ENCODE results near the gene FGD4. TPM values are rescaled to one million over a fixed set of nuclear protein-coding genes. Genes with fewer than 3 reads are reported as not detected.
"Not testable (repeated sequence)": the region's sequence is repeated elsewhere in the genome, so short reads cannot be mapped to it uniquely, and the experiment has no call there.

The FGD4 gene
- polyA plus RNA-seq, 1 donor: 19.2 TPM

DNA sequence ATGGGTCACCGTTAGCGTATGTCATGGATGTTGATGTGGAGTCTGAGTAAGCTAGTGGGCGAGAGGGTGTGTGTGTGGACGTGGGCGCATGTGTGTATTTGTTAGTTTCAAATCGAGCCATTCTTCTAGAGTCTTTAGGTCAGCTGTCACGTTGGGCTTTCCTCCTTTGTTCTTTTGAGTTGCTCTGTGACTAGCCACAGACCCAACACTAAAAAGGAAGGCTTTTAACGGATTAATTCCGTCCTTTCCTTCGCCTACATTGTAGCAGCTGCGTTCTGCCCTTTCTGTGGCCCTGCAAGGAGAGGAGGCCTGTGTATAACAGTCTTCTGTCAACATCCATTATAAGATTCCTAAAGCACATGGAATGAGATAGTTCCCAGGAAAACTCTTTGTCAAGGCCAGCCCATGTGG is 162.6 kb downstream of the FGD4 start:
- DNase-seq: no peak

DNA sequence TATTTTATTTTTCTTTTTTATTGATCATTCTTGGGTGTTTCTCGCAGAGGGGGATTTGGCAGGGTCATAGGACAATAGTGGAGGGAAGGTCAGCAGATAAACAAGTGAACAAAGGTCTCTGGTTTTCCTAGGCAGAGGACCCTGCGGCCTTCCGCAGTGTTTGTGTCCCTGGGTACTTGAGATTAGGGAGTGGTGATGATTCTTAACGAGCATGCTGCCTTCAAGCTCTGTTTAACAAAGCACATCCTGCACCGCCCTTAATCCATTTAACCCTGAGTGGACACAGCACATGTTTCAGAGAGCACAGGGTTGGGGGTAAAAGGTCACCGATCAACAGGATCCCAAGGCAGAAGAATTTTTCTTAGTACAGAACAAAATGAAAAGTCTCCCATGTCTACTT is 163.1 kb downstream of the FGD4 start:
- DNase-seq: not testable (repeated sequence)

DNA sequence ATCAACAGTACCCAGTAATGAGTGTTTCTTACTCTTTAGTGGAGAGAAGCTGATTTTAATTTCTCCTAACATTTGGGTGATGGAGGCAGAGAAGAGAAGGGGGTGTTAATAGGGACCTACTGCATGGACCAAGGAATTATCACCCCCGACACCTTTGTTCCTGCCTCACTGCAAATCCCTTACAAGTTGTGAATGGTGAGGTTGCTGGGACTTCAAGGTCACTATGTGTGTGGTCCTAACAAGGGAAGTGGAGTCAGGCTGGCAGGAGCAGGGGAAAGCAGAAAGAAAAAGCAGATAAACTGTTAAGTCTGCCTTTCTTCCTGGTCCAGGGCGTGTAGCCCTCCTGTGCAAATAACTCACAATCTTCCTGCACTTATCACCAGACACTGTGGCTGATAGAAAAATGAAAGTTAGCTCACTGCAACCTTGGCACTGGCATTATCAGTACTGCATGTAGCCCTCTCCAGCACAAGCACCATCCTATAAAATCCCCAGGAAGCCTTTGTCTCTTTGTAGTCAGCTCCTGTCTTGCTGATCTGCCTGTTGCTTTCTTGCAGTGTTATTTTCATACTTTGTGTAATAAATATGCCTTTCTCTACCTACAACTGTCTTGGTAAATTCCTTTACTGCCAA is 167.4 kb downstream of the FGD4 start:
- DNase-seq: no peak

- DNase-seq: no peak
Observed at GRCh38 chr12:32567296-32567674, 167.9 kb downstream of the FGD4 start.

DNA sequence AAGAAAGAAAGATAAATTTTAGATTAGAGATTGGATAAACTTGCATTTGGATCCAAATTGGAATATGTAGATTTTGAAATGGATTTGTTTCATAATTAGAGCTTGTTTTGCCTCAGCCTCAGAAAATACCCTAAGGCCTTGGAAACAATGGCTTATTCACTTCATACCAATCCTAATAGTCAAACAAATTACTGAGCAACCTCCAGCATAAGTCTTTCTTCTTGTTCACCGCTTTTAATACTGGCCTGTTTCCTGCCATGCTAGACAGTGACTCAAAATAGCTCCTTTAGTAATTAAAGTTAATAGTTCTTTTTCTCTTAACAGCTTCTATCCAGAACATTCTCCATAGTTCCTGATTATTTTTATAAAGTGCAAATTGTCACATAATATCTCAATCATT is 168.9 kb downstream of the FGD4 start:
- no peak for DNase-seq

GRCh38 chr12:32569259-32569658 is 169.9 kb downstream of the FGD4 start:
- no peak for DNase-seq

- no peak for DNase-seq
Observed at GRCh38 chr12:32574585-32574984, 175.2 kb downstream of the FGD4 start.

DNA sequence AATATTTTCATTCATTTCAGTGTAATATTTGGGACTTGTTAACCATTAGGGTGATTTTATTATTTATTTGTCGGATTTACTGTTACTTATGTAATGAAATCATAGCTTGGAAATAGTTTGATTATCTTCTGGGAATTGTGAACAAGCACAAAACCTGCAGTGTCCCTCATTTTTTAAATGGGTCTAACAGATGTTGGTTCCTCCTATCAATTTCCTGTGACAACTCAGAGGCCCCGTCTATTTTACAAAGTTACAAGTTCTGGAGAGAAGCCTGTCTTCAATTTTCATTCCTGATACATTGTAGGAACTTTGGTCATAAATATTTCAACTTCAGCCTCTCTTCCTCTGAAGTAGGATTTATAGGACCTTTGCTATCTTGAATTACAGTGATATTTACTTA is 178.0 kb downstream of the FGD4 start:
- DNase-seq: no peak

DNA sequence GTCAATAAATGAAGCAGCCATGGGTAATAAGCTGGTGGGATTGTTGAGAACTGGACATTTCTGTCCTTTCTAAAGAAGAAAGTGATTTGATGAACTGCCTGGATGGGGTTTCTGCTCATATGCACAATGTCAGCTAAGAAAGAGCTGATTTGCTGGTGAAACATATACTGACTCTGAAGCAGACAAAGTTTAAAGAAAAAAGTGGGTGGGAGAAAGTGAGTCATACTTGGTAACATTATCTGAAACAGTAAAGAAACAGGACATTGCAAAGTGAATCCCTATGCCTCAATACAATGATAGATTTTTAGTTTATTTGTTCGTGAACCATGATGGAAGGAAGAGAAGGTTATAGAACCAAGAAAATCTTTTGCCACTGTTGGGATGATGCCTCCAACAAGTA is 184.2 kb downstream of the FGD4 start:
- DNase-seq: no peak

GRCh38 chr12:32585680-32586079 is 186.3 kb downstream of the FGD4 start:
- DNase-seq: no peak

DNA sequence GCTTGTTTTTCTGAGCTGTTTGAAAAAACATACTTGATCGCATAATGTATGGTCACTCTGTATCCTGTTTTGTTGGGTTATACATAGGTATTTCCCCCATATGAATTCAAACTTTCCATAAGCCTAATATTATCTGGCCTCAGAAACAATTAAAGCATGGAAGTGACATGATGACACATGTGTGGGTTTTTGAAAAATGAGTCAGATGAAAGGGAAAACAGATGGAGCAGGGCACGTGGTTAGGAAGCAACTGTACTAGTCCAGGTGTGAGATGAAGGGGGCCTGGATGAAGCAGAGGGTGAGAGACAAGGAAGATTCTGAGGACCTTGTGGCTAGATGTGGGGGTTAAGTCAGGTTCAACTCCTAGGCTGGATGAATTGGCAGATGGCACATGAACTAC is 187.0 kb downstream of the FGD4 start:
- no peak for DNase-seq

- DNase-seq: no peak
Observed at GRCh38 chr12:32587581-32588495, 188.5 kb downstream of the FGD4 start.

DNA sequence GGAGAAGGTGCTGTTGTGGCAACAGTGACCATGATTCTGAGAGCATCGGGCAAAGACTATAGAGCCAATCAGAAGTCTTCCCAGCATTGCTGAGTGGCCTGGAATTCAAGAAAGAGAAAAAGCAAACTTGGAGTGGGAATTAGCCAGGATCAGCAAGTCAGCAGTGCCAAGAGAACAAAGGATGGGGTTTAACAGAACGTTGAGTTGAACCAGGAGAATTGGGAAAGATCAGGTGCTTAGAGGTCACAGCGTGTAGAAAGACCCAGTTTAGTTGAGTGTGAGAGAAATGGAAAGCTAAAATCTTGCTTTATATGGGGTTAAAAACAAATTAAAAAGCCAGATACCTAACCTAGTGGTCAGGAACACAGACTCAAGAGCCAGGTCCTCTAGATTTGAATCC is 189.2 kb downstream of the FGD4 start:
- DNase-seq: no peak

- DNase-seq: no peak
Observed at GRCh38 chr12:32589165-32589865, 190.0 kb downstream of the FGD4 start.

DNA sequence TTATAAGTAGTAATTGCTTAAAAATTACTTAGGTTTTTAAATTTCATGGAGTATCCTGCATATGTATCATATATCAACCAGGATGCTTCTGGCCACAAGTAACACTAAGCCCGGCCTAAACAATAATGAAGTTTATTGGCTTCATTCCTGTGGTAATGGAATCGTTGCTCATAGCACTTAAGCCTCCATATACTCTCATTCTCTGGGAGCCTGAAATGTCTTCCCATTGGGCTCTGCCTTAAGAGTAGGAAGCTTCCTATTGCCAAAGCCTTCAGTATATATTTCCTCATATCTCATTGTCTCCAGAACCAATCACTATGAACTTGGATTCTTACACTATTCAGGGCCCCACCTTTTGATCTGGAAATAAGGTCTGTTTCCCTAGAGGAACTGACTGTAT is 195.9 kb downstream of the FGD4 start:
- no peak for DNase-seq

DNA sequence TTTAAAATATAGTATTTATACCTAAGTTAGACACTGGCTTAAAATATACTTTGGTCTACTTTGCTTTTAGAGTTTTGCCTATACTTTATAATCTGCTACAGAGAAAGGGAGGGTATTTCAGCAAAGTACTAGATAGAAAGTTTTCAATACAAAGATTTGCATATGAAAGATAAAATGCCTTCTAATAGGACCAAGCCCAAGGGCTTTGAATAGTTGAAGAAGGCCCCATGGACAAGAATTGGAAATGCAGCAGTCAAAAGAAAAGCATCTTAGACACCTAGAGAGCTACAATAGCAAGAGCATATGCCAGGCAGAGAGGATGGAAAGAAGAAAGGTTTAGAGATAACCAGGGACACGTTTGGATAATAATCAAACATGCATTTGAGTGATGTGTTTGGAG is 196.7 kb downstream of the FGD4 start:
- no peak for DNase-seq

DNA sequence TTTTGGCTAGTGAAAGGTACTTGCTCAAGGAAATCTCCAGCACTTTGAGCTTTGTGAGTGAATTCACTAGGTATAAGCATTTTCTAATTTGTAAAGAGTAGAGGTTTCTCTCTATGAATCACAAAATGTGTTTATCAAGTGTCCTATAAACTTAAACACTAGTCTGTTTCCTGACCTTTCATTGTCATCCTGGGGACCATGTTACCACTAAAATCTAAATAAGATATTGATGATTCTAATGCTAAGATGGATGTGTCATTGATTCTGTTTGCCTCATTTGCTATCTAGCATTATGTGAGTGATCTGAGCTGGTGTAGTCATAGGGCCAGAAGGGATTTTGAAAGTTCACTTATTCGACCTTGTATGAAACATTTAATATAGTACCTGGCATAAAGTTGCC is 199.3 kb downstream of the FGD4 start:
- DNase-seq: no peak

GRCh38 chr12:32600681-32601080 is 201.3 kb downstream of the FGD4 start:
- no peak for DNase-seq

GRCh38 chr12:32603071-32603470 is 203.7 kb downstream of the FGD4 start:
- no peak for DNase-seq

DNA sequence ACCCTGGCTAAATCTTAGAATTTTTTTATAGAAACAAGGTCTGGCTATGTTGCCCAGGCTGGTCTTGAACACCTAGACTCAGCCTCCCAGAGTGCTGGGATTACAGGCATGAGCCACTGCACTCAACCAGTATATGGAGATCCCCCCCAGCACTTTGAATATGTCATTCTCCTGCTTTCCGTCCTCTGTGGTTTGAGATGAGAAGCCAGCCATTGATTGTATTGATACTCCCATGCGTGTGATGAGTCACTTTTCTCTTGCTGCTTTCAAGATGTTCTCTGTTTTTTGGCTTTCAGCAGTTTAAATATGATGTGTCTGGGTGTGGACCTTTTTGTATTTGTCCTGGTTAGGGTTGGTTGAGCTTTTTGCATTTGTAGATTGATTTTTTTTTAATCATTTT is 204.5 kb downstream of the FGD4 start:
- DNase-seq: no peak

DNA sequence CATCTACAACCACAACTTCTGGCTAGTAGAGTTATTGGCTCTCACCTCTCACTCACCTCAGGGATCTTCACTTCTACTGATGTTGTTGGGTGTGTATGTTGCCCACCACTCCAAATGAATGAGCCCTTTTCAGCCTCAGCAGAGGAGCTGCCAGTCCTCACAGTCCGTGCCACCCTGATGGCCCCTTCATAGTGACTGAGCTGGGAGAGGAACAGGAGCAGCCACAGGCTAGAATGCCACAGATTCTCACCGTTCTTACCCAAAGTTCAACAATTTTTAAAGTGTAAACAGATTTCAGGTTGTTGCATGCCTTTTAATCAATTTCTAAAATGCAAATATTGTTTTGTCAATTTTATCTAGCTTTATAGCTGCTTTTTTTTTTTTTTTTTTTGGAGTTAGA is 205.2 kb downstream of the FGD4 start:
- DNase-seq: no peak

DNA sequence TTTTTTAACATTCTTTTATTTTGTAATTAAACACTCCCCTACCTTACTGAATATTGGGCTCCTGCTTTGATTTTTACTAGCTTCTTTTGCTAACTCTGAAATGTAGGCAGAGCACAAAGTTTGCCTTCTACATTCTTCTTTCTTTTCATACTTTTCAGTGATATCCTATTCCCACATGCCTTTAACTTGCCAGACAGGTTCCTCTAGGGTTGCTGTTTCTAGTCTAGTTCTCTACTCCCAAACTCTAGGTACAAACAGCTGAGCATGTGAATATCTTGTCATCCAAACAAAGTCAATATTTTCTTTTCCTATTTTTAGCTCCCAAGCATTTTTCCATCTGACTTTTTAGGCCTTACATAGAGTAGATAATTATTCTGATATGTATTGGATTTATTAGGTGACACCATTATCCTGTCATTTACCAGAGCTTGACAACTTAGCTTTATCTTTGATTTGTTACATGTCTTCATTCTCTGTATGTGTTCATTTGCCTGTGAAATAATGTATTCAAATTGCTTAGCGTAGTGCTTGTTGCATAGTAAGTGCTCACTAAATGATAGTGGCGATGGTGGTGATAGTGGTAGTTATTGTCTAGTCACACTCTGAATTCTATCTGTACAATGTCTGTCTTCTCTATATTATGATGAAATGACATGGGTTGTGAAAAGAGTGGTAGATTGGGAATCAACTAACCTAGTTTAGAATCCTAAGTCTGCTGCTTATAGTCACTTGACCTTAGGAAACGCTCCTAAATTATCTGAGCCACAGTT is 206.2 kb downstream of the FGD4 start:
- no peak for DNase-seq

Measured in left kidney (tissue), 2 donors.